ENCODE results near the gene MYPN.
"Not testable (repeated sequence)": the region's sequence is repeated elsewhere in the genome, so short reads cannot be mapped to it uniquely, and the experiment has no call there.

Gene MYPN, protein sequence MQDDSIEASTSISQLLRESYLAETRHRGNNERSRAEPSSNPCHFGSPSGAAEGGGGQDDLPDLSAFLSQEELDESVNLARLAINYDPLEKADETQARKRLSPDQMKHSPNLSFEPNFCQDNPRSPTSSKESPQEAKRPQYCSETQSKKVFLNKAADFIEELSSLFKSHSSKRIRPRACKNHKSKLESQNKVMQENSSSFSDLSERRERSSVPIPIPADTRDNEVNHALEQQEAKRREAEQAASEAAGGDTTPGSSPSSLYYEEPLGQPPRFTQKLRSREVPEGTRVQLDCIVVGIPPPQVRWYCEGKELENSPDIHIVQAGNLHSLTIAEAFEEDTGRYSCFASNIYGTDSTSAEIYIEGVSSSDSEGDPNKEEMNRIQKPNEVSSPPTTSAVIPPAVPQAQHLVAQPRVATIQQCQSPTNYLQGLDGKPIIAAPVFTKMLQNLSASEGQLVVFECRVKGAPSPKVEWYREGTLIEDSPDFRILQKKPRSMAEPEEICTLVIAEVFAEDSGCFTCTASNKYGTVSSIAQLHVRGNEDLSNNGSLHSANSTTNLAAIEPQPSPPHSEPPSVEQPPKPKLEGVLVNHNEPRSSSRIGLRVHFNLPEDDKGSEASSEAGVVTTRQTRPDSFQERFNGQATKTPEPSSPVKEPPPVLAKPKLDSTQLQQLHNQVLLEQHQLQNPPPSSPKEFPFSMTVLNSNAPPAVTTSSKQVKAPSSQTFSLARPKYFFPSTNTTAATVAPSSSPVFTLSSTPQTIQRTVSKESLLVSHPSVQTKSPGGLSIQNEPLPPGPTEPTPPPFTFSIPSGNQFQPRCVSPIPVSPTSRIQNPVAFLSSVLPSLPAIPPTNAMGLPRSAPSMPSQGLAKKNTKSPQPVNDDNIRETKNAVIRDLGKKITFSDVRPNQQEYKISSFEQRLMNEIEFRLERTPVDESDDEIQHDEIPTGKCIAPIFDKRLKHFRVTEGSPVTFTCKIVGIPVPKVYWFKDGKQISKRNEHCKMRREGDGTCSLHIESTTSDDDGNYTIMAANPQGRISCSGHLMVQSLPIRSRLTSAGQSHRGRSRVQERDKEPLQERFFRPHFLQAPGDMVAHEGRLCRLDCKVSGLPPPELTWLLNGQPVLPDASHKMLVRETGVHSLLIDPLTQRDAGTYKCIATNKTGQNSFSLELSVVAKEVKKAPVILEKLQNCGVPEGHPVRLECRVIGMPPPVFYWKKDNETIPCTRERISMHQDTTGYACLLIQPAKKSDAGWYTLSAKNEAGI (N-terminal part only)

DNA sequence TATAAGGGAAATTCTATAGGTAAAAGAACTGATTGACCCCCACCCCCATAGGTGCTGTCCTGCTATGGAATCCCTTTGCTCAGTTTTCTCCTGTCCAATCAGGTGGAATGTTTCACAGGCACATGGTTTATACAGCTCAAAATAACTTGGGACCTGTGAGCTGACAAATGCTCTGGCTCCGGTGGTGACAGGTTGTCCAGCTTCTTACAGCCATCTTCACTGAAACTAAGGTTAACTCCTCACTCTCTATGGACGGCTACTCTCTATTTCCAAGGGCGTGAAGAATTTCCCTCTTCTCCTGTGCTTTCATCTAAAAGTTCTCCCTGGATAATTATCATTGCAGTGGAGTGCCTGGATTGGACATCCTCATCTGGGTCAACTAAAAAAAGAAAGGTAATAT, at the start of gene MYPN:
Gene MYPN (plus strand): TSS at position 158 of the 400 bp plus-strand sequence. CDS start 11,951 bp downstream, outside the sequence.
- Histone ChIP-seq H3K27me3 (no peaks in the 10 kb centered on the region), H3K9ac (no peak within 1 kb of the TSS), H3K9me3 (replicated peaks in 1 of 11) (no peaks in the 10 kb centered on the region), H4K20me1 (no peaks in the 10 kb centered on the region), H3K4me3 (no peak within 1 kb of the TSS), H3K4me2 (no peak within 1 kb of the TSS), H3K36me3 (no peaks in the 10 kb centered on the region), H3K4me1 (no peaks in the 10 kb centered on the region), H3K27ac (no peak within 1 kb of the TSS)
- TF ChIP-seq Cebpa-rat (IDR thresholded peaks at IDR 0.05) = no peak

DNA sequence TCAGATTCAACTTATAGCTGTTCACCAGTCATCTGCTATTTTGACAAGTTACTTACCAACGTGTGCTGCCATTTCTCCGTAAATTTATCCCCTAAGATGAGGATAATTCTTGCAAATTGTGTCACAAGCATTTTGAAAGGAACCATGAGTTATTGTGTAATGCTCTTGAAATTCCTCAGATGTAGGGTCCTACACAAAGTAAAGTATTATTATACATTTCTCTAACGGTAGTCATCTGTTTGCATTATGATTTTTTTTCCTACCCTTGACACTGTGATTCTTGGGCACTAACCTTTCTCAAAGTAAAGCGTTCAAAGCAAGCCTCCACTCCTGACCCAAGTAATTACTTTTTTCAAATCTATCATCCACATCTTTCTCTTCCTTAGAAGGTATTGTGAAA, 42.3 kb upstream of the MYPN start:
- TF ChIP-seq Cebpa-rat (IDR thresholded peaks at IDR 0.05) = no peak
- H3K4me3 ChIP-seq = no peak overlapping the region
- H3K4me1 ChIP-seq = peaks cover 0 to 21% (median 10%) of the 10 kb centered on the region in 10 experiments; a peak in 16 of 20 replicates
- no peak overlapping the region for H3K27ac ChIP-seq
- H3K4me2 ChIP-seq = no peak overlapping the region
- no peaks in the 10 kb centered on the region for H3K9me3 ChIP-seq (replicated peaks in 1 of 11)
- peaks cover 0 to 94% (median 38%) of the 10 kb centered on the region in 11 experiments; a peak in 16 of 22 replicates for H4K20me1 ChIP-seq
- peaks cover 54 to 99% (median 70%) of the 10 kb centered on the region in 11 experiments for H3K36me3 ChIP-seq
- no peaks in the 10 kb centered on the region for H3K27me3 ChIP-seq
- H3K9ac ChIP-seq = no peak overlapping the region

DNA sequence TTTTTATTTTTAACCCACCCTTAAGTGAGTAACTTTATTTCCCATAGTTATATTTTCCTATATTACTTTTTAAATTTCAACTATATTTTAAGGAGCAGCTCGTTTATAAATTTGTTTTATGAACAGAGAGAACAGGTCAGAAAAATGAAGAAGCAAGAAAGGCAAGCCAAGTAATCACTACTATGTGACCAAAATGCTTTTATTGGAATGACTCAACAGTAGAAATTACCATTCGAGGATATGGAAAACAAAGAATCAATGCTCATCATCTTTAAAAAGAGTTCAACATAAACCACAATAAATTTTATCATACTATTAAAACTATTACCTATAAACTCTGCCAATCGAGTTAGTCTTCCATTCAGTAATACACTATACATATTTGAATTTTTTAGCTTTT, 41.8 kb upstream of the MYPN start:
- Histone ChIP-seq H3K4me1 (peaks cover 4 to 26% (median 13%) of the 10 kb centered on the region in 10 experiments; a peak in 18 of 20 replicates), H3K4me3 (no peak overlapping the region), H4K20me1 (peaks cover 0 to 95% (median 42%) of the 10 kb centered on the region in 11 experiments; a peak in 18 of 22 replicates), H3K9ac (no peak overlapping the region), H3K9me3 (replicated peaks in 1 of 11) (no peaks in the 10 kb centered on the region), H3K36me3 (peaks cover 54 to 98% (median 66%) of the 10 kb centered on the region in 11 experiments), H3K4me2 (no peak overlapping the region), H3K27me3 (no peaks in the 10 kb centered on the region), H3K27ac (no peak overlapping the region)
- no peak for TF ChIP-seq Cebpa-rat (IDR thresholded peaks at IDR 0.05)

DNA sequence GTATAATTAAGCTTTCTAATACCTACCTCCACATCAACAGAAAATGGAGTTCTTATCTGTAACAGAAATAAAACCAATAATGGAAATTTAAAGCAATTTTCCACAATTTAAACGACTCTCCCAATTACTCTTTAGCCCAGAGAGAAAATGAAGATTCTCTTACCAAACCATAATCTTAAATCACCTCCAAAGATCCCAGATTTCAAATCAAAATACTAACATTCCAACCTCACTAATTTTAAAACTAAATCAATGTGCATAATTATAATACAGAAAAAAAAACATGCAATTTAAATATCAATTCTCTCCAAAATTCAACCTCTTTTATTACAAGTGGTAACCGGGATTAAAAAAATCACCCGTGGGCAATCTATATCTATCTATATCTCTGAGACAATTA, 35.7 kb upstream of the MYPN start:
- Histone ChIP-seq H3K4me3 (peak overlapping the region; percentile 76 to 98 (median 90)), H3K4me2 (peak overlapping the region; percentile 67 to 97 (median 84)), H4K20me1 (peaks cover 11 to 57% (median 47%) of the 10 kb centered on the region in 11 experiments; a peak in 20 of 22 replicates), H3K27me3 (no peaks in the 10 kb centered on the region), H3K9me3 (replicated peaks in 1 of 11) (no peaks in the 10 kb centered on the region; a peak in 1 of 22 replicates), H3K36me3 (peaks cover 22 to 42% (median 29%) of the 10 kb centered on the region in 11 experiments; a peak in 21 of 22 replicates), H3K27ac (peak overlapping the region; percentile 89 to 100 (median 96)), H3K9ac (peak overlapping the region; percentile 92 to 100 (median 96)), H3K4me1 (peaks cover 17 to 40% (median 30%) of the 10 kb centered on the region in 10 experiments)
- TF ChIP-seq Cebpa-rat (IDR thresholded peaks at IDR 0.05) = no peak

DNA sequence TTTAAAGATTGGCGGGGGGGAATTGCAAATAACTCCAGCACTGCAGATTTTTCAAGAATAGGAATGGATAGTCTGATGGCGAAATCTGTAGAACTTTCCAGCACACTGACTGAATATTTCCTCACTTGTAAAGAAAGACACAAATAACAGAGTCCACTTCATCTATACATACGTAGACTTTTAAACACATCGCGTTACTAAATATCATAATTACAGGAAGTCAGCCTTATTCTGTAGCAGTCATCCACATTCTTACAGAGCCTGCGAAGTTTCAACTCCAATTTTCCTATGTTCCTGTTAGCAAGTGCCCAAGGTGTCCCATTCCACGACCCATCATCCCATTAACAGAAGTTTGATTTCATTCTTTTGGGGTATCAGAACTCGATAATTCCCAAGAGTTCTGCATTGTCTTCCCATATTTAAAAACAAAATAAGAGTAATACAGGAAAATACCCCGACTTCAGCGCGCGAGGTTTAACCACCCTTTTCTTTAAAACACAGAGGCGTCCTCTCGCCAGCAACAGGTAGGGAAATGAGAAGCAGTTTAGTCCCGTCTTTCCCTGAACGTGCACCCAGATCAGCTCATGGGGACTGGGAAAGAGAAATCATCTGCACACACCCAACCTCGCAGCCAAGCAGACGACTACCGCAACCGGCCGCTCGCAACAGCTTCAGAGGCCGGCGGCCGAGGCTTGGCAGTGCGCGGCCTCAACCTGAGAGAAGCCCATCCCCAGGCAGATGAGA, 35.1 kb upstream of the MYPN start:
- H3K4me2 ChIP-seq = peak overlapping the region; percentile 67 to 97 (median 84)
- H4K20me1 ChIP-seq = peaks cover 11 to 54% (median 45%) of the 10 kb centered on the region in 11 experiments; a peak in 20 of 22 replicates
- H3K36me3 ChIP-seq = peaks cover 20 to 37% (median 28%) of the 10 kb centered on the region in 11 experiments; a peak in 21 of 22 replicates
- TF ChIP-seq Cebpa-rat (IDR thresholded peaks at IDR 0.05) = no peak
- peaks cover 17 to 44% (median 30%) of the 10 kb centered on the region in 10 experiments for H3K4me1 ChIP-seq
- H3K4me3 ChIP-seq = peak overlapping the region; percentile 76 to 98 (median 90)
- H3K9me3 ChIP-seq (replicated peaks in 1 of 11) = no peaks in the 10 kb centered on the region; a peak in 1 of 22 replicates
- peak overlapping the region; percentile 92 to 100 (median 96) for H3K9ac ChIP-seq
- no peaks in the 10 kb centered on the region for H3K27me3 ChIP-seq
- H3K27ac ChIP-seq = peak overlapping the region; percentile 89 to 100 (median 96)

DNA sequence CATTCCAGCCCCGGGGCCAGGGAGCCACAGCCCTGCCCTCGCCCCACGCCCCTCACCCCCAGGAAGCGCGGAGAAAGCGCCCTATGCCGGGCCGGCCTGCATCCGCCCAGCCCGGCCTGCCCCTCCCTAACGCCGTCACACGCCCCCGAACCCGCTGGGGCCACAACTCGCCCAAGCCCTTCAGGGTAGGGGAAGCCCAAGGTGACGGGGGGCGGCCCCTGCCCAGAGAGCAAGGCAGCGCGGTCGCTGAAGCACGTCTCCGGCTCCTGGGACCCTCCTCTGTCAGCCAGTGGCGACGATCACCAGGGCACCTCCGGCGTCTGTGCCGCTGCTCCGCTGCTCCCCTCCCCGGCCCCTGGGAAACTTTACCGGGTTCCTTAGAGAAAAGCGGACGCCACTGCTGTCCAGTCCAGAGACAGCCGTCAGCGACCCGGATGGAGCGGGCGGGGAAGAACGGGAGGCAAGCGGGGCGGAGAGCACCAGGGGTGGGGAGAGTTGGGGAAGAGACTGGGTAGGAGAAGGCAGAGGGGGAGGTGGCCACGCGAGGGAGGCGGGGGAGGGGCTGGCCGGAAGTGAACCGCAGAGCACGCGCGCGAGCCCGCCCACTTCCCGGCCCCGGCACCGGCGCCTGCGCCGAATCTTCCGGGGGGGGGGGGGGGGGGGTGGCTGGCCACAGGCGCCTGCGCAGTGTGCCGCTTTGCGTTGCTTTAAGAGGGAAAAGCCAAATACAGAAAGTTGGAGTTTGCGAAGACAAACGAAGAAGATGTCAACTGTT, 34.3 kb upstream of the MYPN start, which contains the start of gene HERC4:
Gene HERC4 (minus strand): TSS at position 509 of the 775 bp plus-strand sequence. CDS start 2,175 bp downstream, outside the sequence.
- Histone ChIP-seq H3K4me2 (peak within 1 kb of the TSS; percentile 67 to 97 (median 84)), H3K9me3 (replicated peaks in 1 of 11) (no peaks in the 10 kb centered on the region; a peak in 1 of 22 replicates), H3K4me3 (peak within 1 kb of the TSS; percentile 76 to 98 (median 90)), H3K27ac (peak within 1 kb of the TSS; percentile 89 to 100 (median 96)), H3K9ac (peak within 1 kb of the TSS; percentile 92 to 100 (median 96)), H3K36me3 (peaks cover 15 to 30% (median 20%) of the 10 kb centered on the region in 11 experiments; a peak in 20 of 22 replicates), H4K20me1 (peaks cover 11 to 47% (median 38%) of the 10 kb centered on the region in 11 experiments; a peak in 20 of 22 replicates), H3K4me1 (peaks cover 17 to 44% (median 30%) of the 10 kb centered on the region in 10 experiments), H3K27me3 (no peaks in the 10 kb centered on the region)
- TF ChIP-seq Cebpa-rat (IDR thresholded peaks at IDR 0.05) = no peak

DNA sequence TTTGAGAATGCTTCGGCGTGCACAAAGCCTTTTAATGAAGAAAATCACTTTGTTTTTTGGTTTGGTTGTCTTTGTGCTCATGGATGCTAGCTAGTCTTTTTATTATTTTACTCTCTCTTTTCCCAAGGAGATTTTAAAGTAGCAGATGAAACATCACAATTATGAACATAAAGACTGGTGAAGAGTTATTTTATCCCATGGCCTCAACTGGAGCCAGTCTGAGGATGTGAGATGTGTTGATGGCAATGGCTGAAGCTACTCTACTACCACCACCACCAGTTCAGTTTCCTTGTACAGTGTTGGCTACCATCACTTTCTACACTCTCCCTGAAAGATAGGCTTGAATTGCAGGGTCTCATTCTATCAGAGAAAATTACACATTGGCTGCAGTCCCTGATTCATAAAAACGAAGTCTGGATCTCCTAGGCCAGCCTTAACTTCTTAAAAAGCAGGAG, 33.7 kb upstream of the MYPN start:
- peak overlapping the region; percentile 59 to 99 (median 94); a peak in 21 of 22 replicates for H3K27ac ChIP-seq
- peak overlapping the region; percentile 57 to 89 (median 72) for H3K4me2 ChIP-seq

DNA sequence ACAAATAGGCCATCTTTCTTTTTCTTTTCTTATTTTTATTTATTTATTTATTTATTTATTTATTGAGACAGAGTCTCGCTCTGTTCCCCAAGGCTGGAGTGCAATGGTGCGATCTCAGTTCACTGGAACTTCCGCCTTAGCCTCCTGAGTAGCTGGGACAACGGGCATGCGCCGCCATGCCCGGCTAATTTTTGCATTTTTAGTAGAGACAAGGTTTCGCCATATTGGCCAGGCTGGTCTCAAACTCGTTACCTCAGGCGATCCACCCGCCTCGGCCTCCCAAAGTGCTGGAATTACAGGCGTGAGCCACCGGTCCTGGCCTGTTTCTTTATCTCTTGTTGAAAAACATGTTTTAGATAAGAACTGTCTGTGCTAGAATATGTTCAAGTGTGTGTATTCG, 33.2 kb upstream of the MYPN start:
- H3K9ac ChIP-seq; H3K9me3 ChIP-seq (replicated peaks in 1 of 11); H3K4me3 ChIP-seq; H3K27me3 ChIP-seq: not testable (repeated sequence)
- peaks cover 5 to 19% (median 9%) of the 10 kb centered on the region in 11 experiments; a peak in 17 of 22 replicates for H3K36me3 ChIP-seq
- H3K4me2 ChIP-seq = peak overlapping the region in 10 of 11 experiments; percentile 62 to 89 (median 72); a peak in 15 of 22 replicates
- H4K20me1 ChIP-seq = peaks cover 11 to 36% (median 29%) of the 10 kb centered on the region in 11 experiments; a peak in 20 of 22 replicates
- H3K27ac ChIP-seq = peak overlapping the region in 3 of 11 experiments; percentile 76 to 96 (median 94); a peak in 3 of 22 replicates
- peaks cover 13 to 44% (median 29%) of the 10 kb centered on the region in 10 experiments for H3K4me1 ChIP-seq

More for the DNA sequence above, 33.7 kb upstream of the MYPN start:
- H3K9ac ChIP-seq = peak overlapping the region in 10 of 11 experiments; percentile 46 to 100 (median 62); a peak in 18 of 22 replicates
- no peaks in the 10 kb centered on the region; a peak in 1 of 22 replicates for H3K9me3 ChIP-seq (replicated peaks in 1 of 11)
- H3K36me3 ChIP-seq = peaks cover 10 to 24% (median 14%) of the 10 kb centered on the region in 11 experiments; a peak in 17 of 22 replicates
- no peak for TF ChIP-seq Cebpa-rat (IDR thresholded peaks at IDR 0.05)
- peaks cover 11 to 41% (median 34%) of the 10 kb centered on the region in 11 experiments; a peak in 20 of 22 replicates for H4K20me1 ChIP-seq
- peak overlapping the region; percentile 35 to 97 (median 45); a peak in 14 of 20 replicates for H3K4me3 ChIP-seq
- H3K4me1 ChIP-seq = peaks cover 17 to 44% (median 30%) of the 10 kb centered on the region in 10 experiments
- H3K27me3 ChIP-seq = no peaks in the 10 kb centered on the region
